AG04449 (cell line): Measurements from ENCODE around the gene FAM118A.

Source experiments
- CTCF ChIA-PET: fragments of 350-600 bp; formaldehyde crosslinking; extraction: SDS; loops from one replicate; lab custom pipeline; 2021; ENCODE audit warnings: antibody characterized with exemption; lab: Yijun Ruan, JAX
- POLR2A ChIA-PET: fragments of 400-600, 350-600 bp; formaldehyde crosslinking; extraction: SDS; loops from one replicate; lab custom pipeline; 2020; ENCODE audit warnings: antibody characterized with exemption, inconsistent platforms; lab: Yijun Ruan, JAX
- DNase-seq: peaks from one replicate; pipeline ENCODE4 v3.0.0-alpha.2; 2010; ENCODE audit warnings: low read depth, low spot score
- H3K4me3 ChIP-seq: 2 replicates; pipeline ENCODE4 v1.5.1; 2011; ENCODE audit warnings: low read depth, mild to moderate bottlenecking, control low read depth, low read length
- CTCF ChIP-seq: IDR thresholded peaks from one replicate; pipeline ENCODE4 v1.5.1; 2011; ENCODE audit warnings: mild to moderate bottlenecking, moderate library complexity, low read length, control low read depth, inconsistent platforms; ENCODE audit not compliant: insufficient read depth; ENCODE audit errors: missing control alignments

The FAM118A gene

DNA sequence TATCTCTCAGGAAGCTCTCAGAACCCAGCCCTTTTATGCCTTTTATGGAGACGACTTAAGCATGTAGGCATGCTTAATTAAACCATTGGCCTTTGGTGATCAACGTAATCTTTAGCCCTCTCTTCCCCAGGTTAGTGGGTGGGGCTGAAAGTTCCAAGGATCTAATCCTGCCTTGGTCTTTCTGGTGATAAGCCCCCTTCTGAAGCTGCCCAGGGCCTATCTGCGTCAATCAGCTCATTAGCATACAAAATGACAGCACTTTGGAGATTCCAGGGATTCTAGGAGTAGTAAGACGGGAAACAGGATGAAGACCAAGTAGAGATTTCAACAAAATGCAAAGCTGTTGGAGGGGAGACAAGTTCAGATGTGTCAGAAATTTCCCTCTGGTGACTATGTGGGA, 3.1 kb downstream of the FAM118A start:
- no peak for DNase-seq
- TF ChIP-seq CTCF = no peak
- ChIA-PET CTCF (interaction anchor here (0.5 to 1.5 kb wide), 2 partner anchors 10 to 16 kb away, joined by 3 read pairs; no protein-coding TSS in a partner anchor), POLR2A (no interaction called here)
- no peak overlapping the region for H3K4me3 ChIP-seq

GRCh38 chr22:45314054-45314721, 4.5 kb downstream of the FAM118A start:
- ChIA-PET POLR2A (no interaction called here), CTCF (no interaction called here)
- H3K4me3 ChIP-seq = no peak overlapping the region
- no peak for DNase-seq
- TF ChIP-seq CTCF = no peak

DNA sequence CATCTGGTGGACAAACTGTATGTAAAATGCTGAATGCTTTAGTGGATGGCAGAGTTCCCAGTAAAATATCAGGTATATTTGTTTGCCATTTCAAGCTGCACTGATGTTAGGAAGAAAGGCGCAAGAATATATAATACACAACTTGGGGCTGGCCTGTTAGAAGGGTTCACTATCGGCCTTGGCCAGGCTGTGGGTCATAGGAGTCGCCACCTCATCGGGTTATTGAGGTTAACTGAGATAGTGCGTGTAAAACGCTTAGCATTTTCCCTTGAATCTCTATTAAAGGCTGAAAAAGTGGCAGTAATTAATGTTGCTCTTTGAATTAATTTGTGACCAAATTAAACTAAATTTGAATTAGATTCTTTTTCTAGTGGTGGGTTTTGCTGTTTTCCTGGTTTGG, 5.1 kb downstream of the FAM118A start:
- no peak for TF ChIP-seq CTCF
- H3K4me3 ChIP-seq = no peak overlapping the region
- ChIA-PET POLR2A (no interaction called here), CTCF (no interaction called here)
- DNase-seq = no peak

- DNase-seq = no peak
- no peak for TF ChIP-seq CTCF
- ChIA-PET CTCF (interaction anchor here (1.2 to 1.5 kb wide), 3 partner anchors 18 to 214 kb away, joined by 3 to 6 read pairs (median 3); no protein-coding TSS in a partner anchor), POLR2A (no interaction called here)
- H3K4me3 ChIP-seq = no peak overlapping the region
Observed at GRCh38 chr22:45316796-45317526, 7.2 kb downstream of the FAM118A start.

DNA sequence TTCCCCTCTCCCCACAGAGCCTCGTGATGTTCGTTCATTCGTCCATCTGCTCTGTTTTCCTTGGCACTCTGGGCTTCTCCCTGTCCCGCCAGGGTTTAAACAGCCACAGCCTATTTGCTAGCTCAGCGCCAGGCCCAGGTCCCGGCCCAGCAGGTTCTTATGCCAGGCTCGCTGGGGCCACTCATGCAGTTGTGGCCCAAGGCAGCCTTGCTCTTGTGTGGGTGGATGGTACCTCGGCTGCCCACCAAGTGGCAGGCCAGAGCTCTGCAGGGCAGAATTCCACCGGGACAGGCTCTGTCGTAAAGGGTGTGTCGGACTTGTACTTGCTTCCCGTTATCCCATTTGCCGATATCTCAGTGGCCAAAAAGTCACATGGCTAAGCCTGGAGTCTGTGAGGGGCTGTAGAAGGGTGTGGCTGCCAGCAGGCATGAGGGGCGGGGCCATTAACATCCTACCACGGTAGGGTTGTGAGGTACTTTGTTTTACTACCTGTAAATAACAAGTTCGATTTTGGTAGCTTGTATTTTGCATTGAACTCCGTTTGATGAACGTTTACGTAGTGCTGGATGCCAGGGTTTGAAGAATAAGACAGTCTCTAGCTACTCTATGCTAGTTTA, 7.9 kb downstream of the FAM118A start:
- peak; percentile 24 for TF ChIP-seq CTCF
- DNase-seq = no peak
- ChIA-PET CTCF (interaction anchor here (1.0 to 1.5 kb wide), 5 partner anchors 11 to 215 kb away, joined by 3 to 6 read pairs (median 3); no protein-coding TSS in a partner anchor), POLR2A (no interaction called here)
- no peak overlapping the region for H3K4me3 ChIP-seq

GRCh38 chr22:45318168-45318557, 8.4 kb downstream of the FAM118A start:
- ChIA-PET POLR2A (no interaction called here), CTCF (interaction anchor here (1.0 to 1.5 kb wide), 4 partner anchors 11 to 215 kb away, joined by 3 to 6 read pairs (median 4); no protein-coding TSS in a partner anchor)
- no peak for TF ChIP-seq CTCF
- peak overlapping the region; percentile 34 for H3K4me3 ChIP-seq
- peak; percentile 70 for DNase-seq
